ENCODE measurements around the gene SPCS2. TPM values are rescaled to one million over a fixed set of nuclear protein-coding genes. Genes with fewer than 3 reads are reported as not detected.

SPCS2 gene
- total RNA-seq, 1 experiment from 2014 or later, result 175 TPM

- Histone ChIP-seq H3F3A (ENCODE audit: insufficient read depth, low read depth) (peaks cover 13% of the 10 kb centered on the region; the same call in 1 of the 2 replicates), H3K79me2 (ENCODE audit: low read depth) (peaks cover 18% of the 10 kb centered on the region; the same call in 1 of the 2 replicates), H3K9me2 (ENCODE audit: insufficient read depth) (no peaks in the 10 kb centered on the region), H2AFZ (no peak overlapping the region), H3K4me3 (no peak overlapping the region), H3K9me3 (ENCODE audit: insufficient read depth, low read depth) (no peaks in the 10 kb centered on the region), H3K36me3 (ENCODE audit: low read depth) (no peaks in the 10 kb centered on the region; the same call in 1 of the 2 replicates), H3K27me3 (ENCODE audit: insufficient read depth, low read depth) (no peaks in the 10 kb centered on the region), H3K4me1 (replicated peaks; ENCODE audit: insufficient read depth) (peaks cover 9% of the 10 kb centered on the region), H3K27ac (no peak overlapping the region), H3K4me2 (no peak overlapping the region), H4K20me1 (ENCODE audit: insufficient read depth) (no peaks in the 10 kb centered on the region)
- no peak for TF ChIP-seq CTCF (conservative IDR thresholded peaks at IDR 0.05)
- TF ChIP-seq EZH2 (IDR thresholded peaks at IDR 0.05; ENCODE audit: low read depth), result no peak
- intact Hi-C loops (cut with micrococcal nuclease; ENCODE audit: unreplicated experiment), result no loop called here
- ChIA-PET CTCF (no interaction called here), POLR2A (ENCODE audit: unreplicated experiment) (no interaction called here)
- no TSS peak for BruUV-seq (replicated peaks)
- no peak for DNase-seq
These were observed 41.9 kb downstream of the SPCS2 start for GRCh38 chr11:74990941-74991340.

GRCh38 chr11:74992852-74993251 lies 43.8 kb downstream of the SPCS2 start:
- POLR2A ChIA-PET (ENCODE audit: unreplicated experiment), result interaction anchor here (0.6 kb wide), 1 partner anchor 19 kb away, joined by 4 read pairs; no protein-coding TSS in a partner anchor
- Histone ChIP-seq H2AFZ (no peak overlapping the region), H4K20me1 (ENCODE audit: insufficient read depth) (no peaks in the 10 kb centered on the region), H3K9me3 (ENCODE audit: insufficient read depth, low read depth) (no peaks in the 10 kb centered on the region), H3K9me2 (ENCODE audit: insufficient read depth) (no peaks in the 10 kb centered on the region), H3K27me3 (ENCODE audit: insufficient read depth, low read depth) (no peaks in the 10 kb centered on the region), H3K4me1 (replicated peaks; ENCODE audit: insufficient read depth) (peaks cover 9% of the 10 kb centered on the region), H3K4me3 (no peak overlapping the region), H3K4me2 (no peak overlapping the region), H3K36me3 (ENCODE audit: low read depth) (no peaks in the 10 kb centered on the region; the same call in 1 of the 2 replicates), H3F3A (ENCODE audit: insufficient read depth, low read depth) (peaks cover 10% of the 10 kb centered on the region; the same call in 1 of the 2 replicates), H3K79me2 (ENCODE audit: low read depth) (peaks cover 18% of the 10 kb centered on the region; the same call in 1 of the 2 replicates), H3K27ac (no peak overlapping the region)
- DNase-seq, result no peak
- TF ChIP-seq EZH2 (IDR thresholded peaks at IDR 0.05; ENCODE audit: low read depth), result no peak
- TF ChIP-seq CTCF (conservative IDR thresholded peaks at IDR 0.05), result no peak
- BruUV-seq (replicated peaks), result no TSS peak
- CTCF ChIA-PET, result interaction anchor here (0.7 kb wide), 1 partner anchor 20 kb away, joined by 3 read pairs; no protein-coding TSS in a partner anchor
- intact Hi-C loops (cut with micrococcal nuclease; ENCODE audit: unreplicated experiment), result no loop called here

- no peak for TF ChIP-seq EZH2 (IDR thresholded peaks at IDR 0.05; ENCODE audit: low read depth)
- TF ChIP-seq CTCF (conservative IDR thresholded peaks at IDR 0.05), result no peak
- no peak overlapping the region for H3K4me3 ChIP-seq
- H3F3A ChIP-seq (ENCODE audit: insufficient read depth, low read depth), result no peaks in the 10 kb centered on the region
- BruUV-seq (replicated peaks), result no TSS peak
- H3K4me2 ChIP-seq, result no peak overlapping the region
- DNase-seq, result no peak
- H2AFZ ChIP-seq, result no peak overlapping the region
- intact Hi-C loops (cut with micrococcal nuclease; ENCODE audit: unreplicated experiment), result no loop called here
- no peaks in the 10 kb centered on the region; the same call in 1 of the 2 replicates for H3K9me2 ChIP-seq (ENCODE audit: insufficient read depth)
- no peaks in the 10 kb centered on the region for H3K9me3 ChIP-seq (ENCODE audit: insufficient read depth, low read depth)
- CTCF ChIA-PET, result no interaction called here
- POLR2A ChIA-PET (ENCODE audit: unreplicated experiment), result no interaction called here
- no peaks in the 10 kb centered on the region for H3K79me2 ChIP-seq (ENCODE audit: low read depth)
- no peaks in the 10 kb centered on the region for H3K27me3 ChIP-seq (ENCODE audit: insufficient read depth, low read depth)
- no peaks in the 10 kb centered on the region for H3K36me3 ChIP-seq (ENCODE audit: low read depth)
- no peaks in the 10 kb centered on the region for H4K20me1 ChIP-seq (ENCODE audit: insufficient read depth)
- H3K27ac ChIP-seq, result no peak overlapping the region
- no peaks in the 10 kb centered on the region for H3K4me1 ChIP-seq (replicated peaks; ENCODE audit: insufficient read depth)
These were observed 51.9 kb downstream of the SPCS2 start for GRCh38 chr11:75000975-75001354.
